Suppressor macrophage treated with lipopolysaccharide for 1 hour (primary cell): Measurements from ENCODE around the gene COPA.

ENCODE experiments used
- DNase-seq, 3 donors: peaks; one replicate each; pipeline ENCODE4 v3.0.0-alpha.2; 2020 to 2022

COPA gene

GRCh38 chr1:160261893-160262794 is 80.9 kb downstream of the COPA start, which contains the start of gene DCAF8:
DCAF8 (minus strand) TSS chr1:160262549; CDS start chr1:160244008, 18,541 bp downstream.
- DNase-seq = peak; percentile 99

- peak; percentile 78 to 84 (median 83) for DNase-seq
Observed at GRCh38 chr1:160261556-160261892, 81.5 kb downstream of the COPA start.

- peak in 1 of 3 donors; percentile 19 for DNase-seq
Observed at GRCh38 chr1:160260406-160261382, 82.4 kb downstream of the COPA start.

GRCh38 chr1:160258177-160258798 is 84.8 kb downstream of the COPA start:
- DNase-seq = no peak

GRCh38 chr1:160257411-160258015 is 85.5 kb downstream of the COPA start:
- no peak for DNase-seq

GRCh38 chr1:160256396-160257046 is 86.5 kb downstream of the COPA start:
- DNase-seq = no peak

- DNase-seq = no peak
Observed at GRCh38 chr1:160255781-160256300, 87.2 kb downstream of the COPA start.

- peak; percentile 83 to 85 (median 84) for DNase-seq
Observed at GRCh38 chr1:160251687-160252526, 91.1 kb downstream of the COPA start.

GRCh38 chr1:160251011-160251410 is 92.0 kb downstream of the COPA start:
- DNase-seq = no peak

- no peak for DNase-seq
Observed at GRCh38 chr1:160247053-160247452, 96.0 kb downstream of the COPA start.

GRCh38 chr1:160245434-160245833 is 97.6 kb downstream of the COPA start:
- no peak for DNase-seq

- DNase-seq = no peak
Observed at GRCh38 chr1:160244209-160244608, 98.8 kb downstream of the COPA start.

GRCh38 chr1:160243767-160244166 is 99.3 kb downstream of the COPA start:
- DNase-seq = no peak

GRCh38 chr1:160239582-160240299 is 103.3 kb downstream of the COPA start:
- no peak for DNase-seq
